Colonic mucosa (tissue), 4 donors: ENCODE data around the gene FICD. TPM values are rescaled to one million over a fixed set of nuclear protein-coding genes. Genes with fewer than 3 reads are reported as not detected.

ENCODE experiments used
- DNase-seq: peaks from one replicate; pipeline ENCODE4 v3.0.0-alpha.2; 2020
- H3K27ac ChIP-seq: fragments of 200-600 bp; one replicate; pipeline ENCODE4 v1.8.0; 2021
- H3K27me3 ChIP-seq: fragments of 200-600 bp; one replicate; pipeline ENCODE4 v1.8.0; 2021
- H3K36me3 ChIP-seq: fragments of 200-600 bp; one replicate; pipeline ENCODE4 v1.8.0; 2021
- H3K4me1 ChIP-seq: fragments of 200-600 bp; one replicate; pipeline ENCODE4 v1.8.0; 2021; ENCODE audit warnings: mild to moderate bottlenecking
- H3K4me3 ChIP-seq: fragments of 200-600 bp; one replicate; pipeline ENCODE4 v1.8.0; 2021
- H3K9ac ChIP-seq, 2 donors: one replicate each; pipeline ENCODE4 v1.7.0; 2013; ENCODE audit warnings: control low read depth in 2 of 2, low read depth in 2 of 2, low read length in 2 of 2
- H3K9me3 ChIP-seq: fragments of 200-600 bp; one replicate; pipeline ENCODE4 v1.8.0; 2021
- intact Hi-C: fragments of 100-400 bp; cut with DNase I; formaldehyde crosslinking; loops from one replicate; pipeline ENCODE4 v1.14.1; 2022
- total RNA-seq, 2 donors: library from RNA; stranded (reverse); fragmentation: NEBNext Ultra II Directional in 1 of 2; extraction: Animal tissue kit (Norgen Biotek cat#: 25700) in 1 of 2; gene quantifications; one replicate each; pipeline ENCODE4 v1.2.1, GENCODE V29; 2021
- TF ChIP-seq, protein P1 (sequence below): fragments of 200-600 bp; IDR thresholded peaks from one replicate; pipeline ENCODE4 v1.8.0; 2022; ENCODE audit warnings: antibody characterized with exemption, mild to moderate bottlenecking
- donor health status: healthy.
- donor health status: DM: no; HTN: no; CAD: no.
- donor health status: DM: no; HTN: no; CAD: no.

Gene FICD
- total RNA-seq, 2 donors from 2014 or later, result 3.5 to 6.2 TPM

- Histone ChIP-seq H3K4me1 (peaks cover 14% of the 10 kb centered on the region), H3K9ac (peak within 1 kb of the TSS; percentile 79 to 100), H3K36me3 (peaks cover 4% of the 10 kb centered on the region), H3K27ac (peak within 1 kb of the TSS; percentile 89), H3K9me3 (no peaks in the 10 kb centered on the region), H3K4me3 (peak within 1 kb of the TSS; percentile 86), H3K27me3 (no peaks in the 10 kb centered on the region)
- TF ChIP-seq, protein P1, sequence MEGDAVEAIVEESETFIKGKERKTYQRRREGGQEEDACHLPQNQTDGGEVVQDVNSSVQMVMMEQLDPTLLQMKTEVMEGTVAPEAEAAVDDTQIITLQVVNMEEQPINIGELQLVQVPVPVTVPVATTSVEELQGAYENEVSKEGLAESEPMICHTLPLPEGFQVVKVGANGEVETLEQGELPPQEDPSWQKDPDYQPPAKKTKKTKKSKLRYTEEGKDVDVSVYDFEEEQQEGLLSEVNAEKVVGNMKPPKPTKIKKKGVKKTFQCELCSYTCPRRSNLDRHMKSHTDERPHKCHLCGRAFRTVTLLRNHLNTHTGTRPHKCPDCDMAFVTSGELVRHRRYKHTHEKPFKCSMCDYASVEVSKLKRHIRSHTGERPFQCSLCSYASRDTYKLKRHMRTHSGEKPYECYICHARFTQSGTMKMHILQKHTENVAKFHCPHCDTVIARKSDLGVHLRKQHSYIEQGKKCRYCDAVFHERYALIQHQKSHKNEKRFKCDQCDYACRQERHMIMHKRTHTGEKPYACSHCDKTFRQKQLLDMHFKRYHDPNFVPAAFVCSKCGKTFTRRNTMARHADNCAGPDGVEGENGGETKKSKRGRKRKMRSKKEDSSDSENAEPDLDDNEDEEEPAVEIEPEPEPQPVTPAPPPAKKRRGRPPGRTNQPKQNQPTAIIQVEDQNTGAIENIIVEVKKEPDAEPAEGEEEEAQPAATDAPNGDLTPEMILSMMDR, result no peak
- intact Hi-C loops, result loop anchor here (2.0 to 10.0 kb wide), 3 partner anchors 56 to 392 kb away; no protein-coding TSS in a partner anchor
- peak; percentile 99 for DNase-seq
Observed at GRCh38 chr12:108562348-108563135, 47.5 kb downstream of the FICD start, which contains the start of gene ISCU. TSS of gene ISCU (plus strand) at chr12:108562596. CDS start at chr12:108562623, 27 bp downstream.

DNA sequence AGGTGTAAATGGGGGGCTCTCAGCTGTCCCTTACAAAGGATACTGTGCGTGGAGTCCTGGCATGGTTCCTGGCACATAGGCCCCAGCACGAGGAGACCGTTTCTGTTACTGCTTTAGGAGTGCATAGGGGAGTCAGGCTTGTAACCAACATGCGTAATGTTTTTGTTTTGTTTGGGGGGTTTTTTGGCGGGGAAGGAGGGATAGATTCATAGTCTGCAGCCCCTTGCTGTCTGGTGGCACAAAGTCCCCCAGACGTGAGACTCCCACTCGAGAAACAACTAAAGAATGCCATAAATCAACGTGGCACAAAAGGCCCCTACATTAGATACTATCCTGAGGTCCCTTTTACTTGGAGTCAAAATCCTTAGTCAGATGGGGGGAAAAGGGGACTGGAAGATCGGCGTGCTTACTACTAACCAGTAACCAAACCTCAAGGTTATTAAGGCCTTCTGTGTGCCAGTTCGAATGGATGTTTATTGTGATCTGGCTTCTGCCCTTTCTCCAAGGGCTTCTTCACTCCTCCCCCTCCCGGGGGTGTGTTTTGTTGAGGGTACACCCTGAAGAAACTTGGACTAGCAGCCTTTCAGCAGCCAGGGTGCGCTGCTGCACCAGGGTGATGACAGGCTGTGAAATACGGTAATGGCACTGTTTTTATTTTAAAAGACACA, 48.2 kb downstream of the FICD start:
- Histone ChIP-seq H3K9me3 (no peaks in the 10 kb centered on the region), H3K9ac (peak overlapping the region; percentile 79 to 100), H3K27me3 (no peaks in the 10 kb centered on the region), H3K4me3 (peak overlapping the region; percentile 86), H3K27ac (peak overlapping the region; percentile 89), H3K4me1 (peaks cover 14% of the 10 kb centered on the region), H3K36me3 (peaks cover 4% of the 10 kb centered on the region)
- DNase-seq, result peak; percentile 95
- TF ChIP-seq, protein P1, result peak; percentile 75
- intact Hi-C loops, result loop anchor here (2.0 to 10.0 kb wide), 3 partner anchors 56 to 392 kb away; no protein-coding TSS in a partner anchor

- intact Hi-C loops, result loop anchor here (2.0 to 10.0 kb wide), 3 partner anchors 55 to 391 kb away; no protein-coding TSS in a partner anchor
Observed at GRCh38 chr12:108563804-108564151, 48.7 kb downstream of the FICD start.

GRCh38 chr12:108564724-108565123, 49.6 kb downstream of the FICD start:
- peak; percentile 18 for DNase-seq
- Histone ChIP-seq H3K27ac (no peak overlapping the region), H3K9ac (no peak overlapping the region), H3K4me1 (peaks cover 7% of the 10 kb centered on the region), H3K36me3 (peaks cover 4% of the 10 kb centered on the region), H3K4me3 (no peak overlapping the region), H3K27me3 (no peaks in the 10 kb centered on the region), H3K9me3 (no peaks in the 10 kb centered on the region)
- TF ChIP-seq, protein P1, result no peak
- intact Hi-C loops, result loop anchor here (10.0 kb wide), 2 partner anchors 240 to 390 kb away; no protein-coding TSS in a partner anchor

More at GRCh38 chr12:108563804-108564151, 48.7 kb downstream of the FICD start:
- DNase-seq, result no peak
- peaks cover 4% of the 10 kb centered on the region for H3K36me3 ChIP-seq
- H3K9me3 ChIP-seq, result no peaks in the 10 kb centered on the region
- peak overlapping the region; percentile 86 for H3K4me3 ChIP-seq
- H3K27ac ChIP-seq, result no peak overlapping the region
- H3K9ac ChIP-seq, result peak overlapping the region in 1 of 2 donors; percentile 100
- TF ChIP-seq, protein P1, result no peak
- no peaks in the 10 kb centered on the region for H3K27me3 ChIP-seq
- peaks cover 14% of the 10 kb centered on the region for H3K4me1 ChIP-seq

DNA sequence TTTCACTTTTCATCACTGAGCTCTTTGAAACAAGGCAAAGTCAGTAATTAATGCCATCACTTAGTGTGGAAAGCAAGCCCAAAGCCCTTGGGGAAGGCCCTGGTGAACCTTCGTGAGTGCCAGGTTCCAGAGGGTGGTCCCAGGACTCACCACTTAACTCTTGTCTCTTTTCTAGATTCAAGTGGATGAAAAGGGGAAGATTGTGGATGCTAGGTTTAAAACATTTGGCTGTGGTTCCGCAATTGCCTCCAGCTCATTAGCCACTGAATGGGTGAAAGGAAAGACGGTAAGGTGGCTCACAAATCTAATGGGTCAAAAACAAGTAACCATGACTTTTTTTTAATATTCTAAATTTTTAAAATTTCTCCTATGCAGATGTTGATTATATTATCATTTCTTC, 50.1 kb downstream of the FICD start:
- H3K4me1 ChIP-seq, result peaks cover 4% of the 10 kb centered on the region
- peak; percentile 15 for DNase-seq
- no peak overlapping the region for H3K27ac ChIP-seq
- H3K9ac ChIP-seq, result no peak overlapping the region
- peaks cover 4% of the 10 kb centered on the region for H3K36me3 ChIP-seq
- H3K27me3 ChIP-seq, result no peaks in the 10 kb centered on the region
- TF ChIP-seq, protein P1, result no peak
- no peaks in the 10 kb centered on the region for H3K9me3 ChIP-seq
- intact Hi-C loops, result loop anchor here (10.0 kb wide), 2 partner anchors 240 to 390 kb away; no protein-coding TSS in a partner anchor
- no peak overlapping the region for H3K4me3 ChIP-seq
